ENCODE results near the gene SBNO1. TPM values are rescaled to one million over a fixed set of nuclear protein-coding genes. Genes with fewer than 3 reads are reported as not detected.
"Not testable (repeated sequence)": the region's sequence is repeated elsewhere in the genome, so short reads cannot be mapped to it uniquely, and the experiment has no call there.

The SBNO1 gene
- 10 to 100 TPM in 4 of 5 donors, 1 to 10 TPM in 1; 6.4 to 35.6 (median 17.7) TPM for total RNA-seq
- 1 to 10 TPM; 3.4 to 4.1 (median 3.6) TPM for polyA plus RNA-seq
- long read RNA-seq, donor 1, partial matches to known transcripts: 9 of 9 reads
- long read RNA-seq, donor 1, other reads (novel, unspliced or antisense): 0 of 9 reads
- long read RNA-seq, donor 2: 0 reads
- long read RNA-seq, donor 3: 0 reads
- long read RNA-seq, donor 4: 0 reads
- long read RNA-seq, donor 5: 0 reads
- long read RNA-seq, donor 6: 0 reads
- long read RNA-seq, donor 7, partial matches to known transcripts: 27 of 38 reads
- long read RNA-seq, donor 7, other reads (novel, unspliced or antisense): 11 of 38 reads
- long read RNA-seq, donor 8: 0 reads
- long read RNA-seq, donor 9: 0 reads
- long read RNA-seq, donor 10: 0 reads

DNA sequence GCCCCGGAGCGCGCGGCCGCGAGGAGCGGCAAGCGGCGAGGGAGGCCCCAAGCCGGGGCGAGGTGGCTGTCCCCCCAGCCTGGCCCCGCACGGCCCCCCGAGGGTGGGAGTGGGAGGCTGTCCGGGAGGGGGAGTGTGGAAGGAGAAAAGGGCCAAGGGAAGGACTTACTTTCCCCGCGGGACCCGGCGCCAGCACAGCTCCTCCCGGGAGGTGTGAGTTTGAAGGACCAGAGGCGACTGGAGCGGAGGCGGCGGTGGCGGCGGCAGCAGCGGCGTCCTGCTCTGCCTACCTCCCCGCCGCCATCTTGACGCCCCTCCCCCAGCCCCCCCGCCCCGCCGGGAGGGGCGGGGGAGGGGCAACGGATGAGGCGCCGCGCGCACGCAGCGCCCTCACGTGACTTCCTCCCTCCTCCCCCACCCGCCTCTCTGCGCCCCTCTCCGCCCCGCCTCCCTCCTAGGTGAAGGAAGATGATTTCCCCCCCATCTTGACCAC, at the start of gene SBNO1:
Gene SBNO1, minus strand, starts transcription at position 316 of the 493 bp plus-strand sequence. CDS start 14,406 bp downstream, outside the sequence.
- H3K4me1 ChIP-seq: peaks cover 16 to 49% (median 32%) of the 10 kb centered on the region in 4 donors
- peak; percentile 92 to 97 for DNase-seq
- 0 to 1% (median 1%) methylated on average over 6 to 43 of the region's 47 CpGs for WGBS, 5 donors
- intact Hi-C loops (cut with DNase I; ENCODE audit: low total_unique reads): no loop called here
- H3K9me3 ChIP-seq: no peaks in the 10 kb centered on the region
- no peaks in the 10 kb centered on the region for H3K27me3 ChIP-seq
- H3K4me3 ChIP-seq: peak within 1 kb of the TSS; percentile 67 to 98 (median 90)
- peaks cover 0 to 5% (median 4%) of the 10 kb centered on the region in 4 donors for H3K36me3 ChIP-seq
- peak in 2 of 3 donors; percentile 59 to 66 for TF ChIP-seq POLR2AphosphoS5 (IDR thresholded peaks at IDR 0.05)
- TF ChIP-seq EP300 (IDR thresholded peaks at IDR 0.05): no peak
- TF ChIP-seq, protein P1, sequence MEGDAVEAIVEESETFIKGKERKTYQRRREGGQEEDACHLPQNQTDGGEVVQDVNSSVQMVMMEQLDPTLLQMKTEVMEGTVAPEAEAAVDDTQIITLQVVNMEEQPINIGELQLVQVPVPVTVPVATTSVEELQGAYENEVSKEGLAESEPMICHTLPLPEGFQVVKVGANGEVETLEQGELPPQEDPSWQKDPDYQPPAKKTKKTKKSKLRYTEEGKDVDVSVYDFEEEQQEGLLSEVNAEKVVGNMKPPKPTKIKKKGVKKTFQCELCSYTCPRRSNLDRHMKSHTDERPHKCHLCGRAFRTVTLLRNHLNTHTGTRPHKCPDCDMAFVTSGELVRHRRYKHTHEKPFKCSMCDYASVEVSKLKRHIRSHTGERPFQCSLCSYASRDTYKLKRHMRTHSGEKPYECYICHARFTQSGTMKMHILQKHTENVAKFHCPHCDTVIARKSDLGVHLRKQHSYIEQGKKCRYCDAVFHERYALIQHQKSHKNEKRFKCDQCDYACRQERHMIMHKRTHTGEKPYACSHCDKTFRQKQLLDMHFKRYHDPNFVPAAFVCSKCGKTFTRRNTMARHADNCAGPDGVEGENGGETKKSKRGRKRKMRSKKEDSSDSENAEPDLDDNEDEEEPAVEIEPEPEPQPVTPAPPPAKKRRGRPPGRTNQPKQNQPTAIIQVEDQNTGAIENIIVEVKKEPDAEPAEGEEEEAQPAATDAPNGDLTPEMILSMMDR (IDR thresholded peaks at IDR 0.05): no peak
- peak in 1 of 4 donors; percentile 72 for TF ChIP-seq POLR2A (IDR thresholded peaks at IDR 0.05)
- peak within 1 kb of the TSS; percentile 91 to 99 (median 97) for H3K27ac ChIP-seq

DNA sequence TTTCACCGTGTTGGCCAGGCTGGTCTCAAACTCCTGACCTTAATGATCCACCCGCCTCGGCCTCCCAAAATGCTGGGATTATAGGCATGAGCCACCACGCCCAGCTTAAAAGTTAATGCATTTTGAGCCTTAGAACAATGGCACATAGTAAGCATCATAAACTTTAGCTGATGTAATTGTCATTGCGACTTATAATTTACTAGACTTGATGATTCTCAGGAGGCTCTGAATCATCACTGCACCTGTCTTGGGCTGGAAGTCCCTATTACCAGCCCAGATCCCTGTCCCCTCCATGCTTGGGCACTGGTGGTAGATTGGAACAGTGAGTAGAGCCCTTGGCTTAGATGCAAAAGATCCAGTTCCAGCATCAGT, 45.4 kb upstream of the SBNO1 start:
- WGBS, 5 donors: 90 to 98% (median 91%) methylated on average over 5 of the region's 5 CpGs
- no peaks in the 10 kb centered on the region for H3K9me3 ChIP-seq
- H3K4me1 ChIP-seq: peaks cover 0 to 12% (median 3%) of the 10 kb centered on the region in 4 donors
- no peaks in the 10 kb centered on the region for H3K27me3 ChIP-seq
- no peak for DNase-seq
- no peak overlapping the region for H3K4me3 ChIP-seq
- H3K27ac ChIP-seq: no peak overlapping the region
- H3K36me3 ChIP-seq: peaks cover 31 to 75% (median 72%) of the 10 kb centered on the region in 4 donors
- intact Hi-C loops (cut with DNase I; ENCODE audit: low total_unique reads): no loop called here
- TF ChIP-seq POLR2AphosphoS5 (IDR thresholded peaks at IDR 0.05) (no peak), EP300 (IDR thresholded peaks at IDR 0.05) (no peak), POLR2A (IDR thresholded peaks at IDR 0.05) (no peak)
- TF ChIP-seq, protein P1 (IDR thresholded peaks at IDR 0.05): no peak

DNA sequence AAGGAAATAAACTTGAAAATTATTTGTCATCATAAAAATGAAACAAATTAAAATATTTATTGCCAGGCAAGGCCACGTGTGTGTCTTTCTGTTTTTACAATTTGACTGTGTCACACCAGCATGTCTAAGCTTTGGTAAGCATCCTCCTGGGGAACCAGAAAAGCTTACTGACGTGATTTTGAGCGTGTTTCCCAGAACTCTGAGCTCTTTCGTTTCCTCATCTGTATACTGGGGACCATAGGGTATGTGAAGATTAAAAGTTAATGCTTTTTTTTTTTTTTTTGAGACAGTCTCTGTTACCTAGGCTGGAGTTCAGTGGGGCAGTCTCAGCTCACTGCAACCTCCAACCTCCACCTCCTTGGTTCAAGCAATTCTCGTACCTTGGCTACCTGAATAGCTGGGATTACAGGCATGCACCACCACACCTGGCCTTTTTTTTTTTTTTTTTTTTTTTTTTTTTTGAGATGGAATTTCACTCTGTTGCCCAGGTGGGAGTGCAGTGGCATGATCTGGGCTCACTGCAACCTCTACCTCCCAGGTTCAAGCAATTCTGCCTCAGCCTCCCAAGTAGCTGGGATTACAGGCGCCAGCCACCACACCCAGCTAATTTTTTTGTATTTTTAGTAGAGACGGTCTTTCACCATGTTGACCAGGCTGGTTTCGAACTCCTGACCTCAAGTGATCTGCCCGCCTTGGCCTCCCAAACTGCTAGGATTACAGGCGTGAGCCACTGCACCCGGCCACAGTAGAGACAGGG, 44.8 kb upstream of the SBNO1 start:
- H3K27me3 ChIP-seq; H3K4me3 ChIP-seq; DNase-seq; H3K9me3 ChIP-seq; intact Hi-C loops (cut with DNase I; ENCODE audit: low total_unique reads); H3K27ac ChIP-seq: not testable (repeated sequence)
- WGBS, 5 donors: 84 to 92% (median 87%) methylated on average over 11 of the region's 11 CpGs
- Histone ChIP-seq H3K36me3 (peaks cover 37 to 75% (median 74%) of the 10 kb centered on the region in 4 donors), H3K4me1 (peaks cover 0 to 12% (median 3%) of the 10 kb centered on the region in 4 donors)

DNA sequence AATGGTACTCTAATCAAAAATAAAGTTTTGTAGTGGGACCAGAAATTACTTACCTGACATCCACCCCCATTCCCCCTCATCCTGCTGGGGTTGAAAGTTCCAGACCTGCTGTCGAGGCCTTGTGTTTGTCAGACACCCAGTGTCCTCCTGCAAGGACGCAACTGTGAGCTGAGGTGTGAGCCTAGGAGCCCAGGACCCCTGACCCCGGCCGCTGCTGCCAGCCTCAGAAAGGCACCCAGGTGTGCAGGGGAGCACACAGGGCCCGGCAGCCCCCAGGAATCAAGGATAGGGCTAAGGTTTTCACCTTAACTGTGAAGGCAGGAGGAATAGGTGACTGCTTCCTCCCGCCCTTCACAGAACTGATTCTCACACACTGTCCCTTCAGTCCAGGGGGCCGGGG, 44.0 kb upstream of the SBNO1 start:
- not testable (repeated sequence) for H3K27me3 ChIP-seq

DNA sequence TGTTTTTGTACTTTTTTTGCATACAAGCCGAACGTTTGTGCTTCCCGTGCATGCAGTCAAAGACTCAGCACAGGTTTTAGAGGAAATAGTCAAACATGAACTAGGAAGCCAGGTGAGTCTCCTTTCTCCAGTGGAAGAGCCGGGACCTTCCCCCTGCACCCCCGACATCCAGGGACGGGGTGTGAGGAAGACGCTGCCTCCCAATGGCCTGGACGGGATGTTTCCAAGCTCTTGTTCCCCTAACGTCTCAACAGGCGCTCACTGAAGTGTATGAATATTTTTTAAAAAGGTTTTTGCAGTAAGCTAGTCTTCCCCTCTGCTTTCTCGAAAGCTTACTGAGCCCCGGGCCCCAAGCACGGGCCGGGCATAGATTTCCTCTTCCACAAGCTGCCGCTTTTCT, 43.3 kb upstream of the SBNO1 start:
- H3K9me3 ChIP-seq; DNase-seq; intact Hi-C loops (cut with DNase I; ENCODE audit: low total_unique reads); H3K27ac ChIP-seq; H3K27me3 ChIP-seq; H3K4me3 ChIP-seq: not testable (repeated sequence)
- 72 to 82% (median 77%) methylated on average over 12 to 14 of the region's 15 CpGs for WGBS, 5 donors
- peaks cover 0 to 19% (median 3%) of the 10 kb centered on the region in 4 donors for H3K4me1 ChIP-seq
- H3K36me3 ChIP-seq: peaks cover 51 to 83% (median 80%) of the 10 kb centered on the region in 4 donors

More for the DNA sequence above, 44.0 kb upstream of the SBNO1 start:
- H3K9me3 ChIP-seq; intact Hi-C loops (cut with DNase I; ENCODE audit: low total_unique reads); H3K4me3 ChIP-seq; DNase-seq; H3K27ac ChIP-seq: not testable (repeated sequence)
- peaks cover 0 to 15% (median 3%) of the 10 kb centered on the region in 4 donors for H3K4me1 ChIP-seq
- H3K36me3 ChIP-seq: peaks cover 44 to 78% (median 77%) of the 10 kb centered on the region in 4 donors
- 94 to 100% (median 96%) methylated on average over 5 to 7 of the region's 7 CpGs for WGBS, 5 donors

DNA sequence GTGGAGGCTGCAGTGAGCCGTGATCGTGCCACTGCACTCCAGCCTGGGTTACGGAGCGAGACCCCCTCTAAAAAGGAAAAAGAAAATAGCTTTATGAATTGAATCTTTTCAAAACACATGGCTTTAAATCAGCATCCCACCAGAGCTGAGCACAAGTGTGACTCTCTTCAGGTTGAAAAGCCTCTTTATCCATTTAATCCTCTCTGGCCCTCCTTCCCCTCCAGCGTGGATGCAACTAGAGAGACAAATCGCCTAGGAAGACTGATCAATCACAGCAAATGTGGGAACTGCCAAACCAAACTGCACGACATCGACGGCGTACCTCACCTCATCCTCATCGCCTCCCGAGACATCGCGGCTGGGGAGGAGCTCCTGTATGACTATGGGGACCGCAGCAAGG, 42.6 kb upstream of the SBNO1 start:
- intact Hi-C loops (cut with DNase I; ENCODE audit: low total_unique reads); H3K27me3 ChIP-seq; H3K9me3 ChIP-seq; H3K27ac ChIP-seq; DNase-seq; H3K4me3 ChIP-seq: not testable (repeated sequence)
- WGBS, 5 donors: 88 to 96% (median 95%) methylated on average over 10 to 15 of the region's 15 CpGs
- Histone ChIP-seq H3K36me3 (peaks cover 53 to 83% (median 80%) of the 10 kb centered on the region in 4 donors), H3K4me1 (peaks cover 0 to 24% (median 7%) of the 10 kb centered on the region in 4 donors)
